HepG2 (cell line): ENCODE measurements around the gene EPHA1. TPM values are rescaled to one million over a fixed set of nuclear protein-coding genes. Genes with fewer than 3 reads are reported as not detected.

Experiments
- CBX1 ChIP-seq: IDR thresholded peaks from one replicate; pipeline ENCODE4 v1.6.1; 2016; ENCODE audit warnings: antibody characterized with exemption, low read depth
- CHCHD3 ChIP-seq: sonication (generic); formaldehyde crosslinking; IDR thresholded peaks from 2 replicates; pipeline ENCODE4 v1.8.0; 2022; ENCODE audit warnings: mild to moderate bottlenecking, missing genetic modification reagents, moderate library complexity
- KMT2A ChIP-seq: sonication (generic); formaldehyde crosslinking; IDR thresholded peaks from 2 replicates; pipeline ENCODE4 v1.4.0; 2020; ENCODE audit warnings: missing genetic modification reagents
- NBN ChIP-seq: fragments of 450-650 bp; conservative IDR thresholded peaks from 2 replicates; pipeline ENCODE4 v1.6.1; 2017
- PHF8 ChIP-seq: sonication (generic); formaldehyde crosslinking; IDR thresholded peaks from 2 replicates; pipeline ENCODE4 v1.5.0; 2020; ENCODE audit warnings: missing genetic modification reagents
- SYNCRIP ChIP-seq: fragments of 200-400 bp; formaldehyde crosslinking; IDR thresholded peaks from 2 replicates; pipeline ENCODE4 v1.6.1; 2018; ENCODE audit warnings: mild to moderate bottlenecking, low read depth, low read length; ENCODE audit not compliant: insufficient read depth
- ZBTB26 ChIP-seq: IDR thresholded peaks from 2 replicates; pipeline ENCODE4 v1.6.1; 2016; ENCODE audit warnings: missing compliant biosample characterization, missing genetic modification reagents, borderline replicate concordance
- ZNF563 ChIP-seq: sonication (generic); formaldehyde crosslinking; IDR thresholded peaks from 2 replicates; pipeline ENCODE4 v1.8.0; 2022; ENCODE audit warnings: mild to moderate bottlenecking, moderate library complexity, missing genetic modification reagents
- ZSCAN21 ChIP-seq: sonication (generic); formaldehyde crosslinking; IDR thresholded peaks from 2 replicates; pipeline ENCODE4 v1.8.0; 2022; ENCODE audit warnings: mild to moderate bottlenecking, missing genetic modification reagents, moderate library complexity, borderline replicate concordance
- ZSCAN31 ChIP-seq: sonication (generic); formaldehyde crosslinking; IDR thresholded peaks from 2 replicates; pipeline ENCODE4 v1.5.0; 2020; ENCODE audit warnings: low read depth, mild to moderate bottlenecking, missing genetic modification reagents
- polyA plus RNA-seq, 8 experiments: library from polyadenylated mRNA; depleted of rRNA in 3 of 8; stranded (reverse) in 7 of 8; unstranded in 1 of 8; fragments of >200 nt; fragmentation: Illumina TruSeq in 4 of 8; extraction: Trizol in 4 of 8; gene quantifications; 2 replicates each; pipeline versions ENCODE4 v1.2.1 to v1.2.3, GENCODE V29; 2011 to 2016; ENCODE audit warnings: low read depth in 4 of 8, missing spikeins in 1 of 8, mixed read lengths in 1 of 8; ENCODE audit not compliant: insufficient read depth in 1 of 8
- total RNA-seq, 5 experiments: library from RNA; depleted of rRNA; stranded (reverse); fragments of >200 nt; fragmentation: Illumina TruSeq; extraction: Trizol; gene quantifications; 2 replicates each; pipeline ENCODE4 v1.2.3, GENCODE V29; 2016; ENCODE audit warnings: low read depth in 1 of 5
- TF ChIP-seq, protein P1 (sequence below): sonication (generic); formaldehyde crosslinking; IDR thresholded peaks from 2 replicates; pipeline ENCODE4 v1.4.0; 2020; ENCODE audit warnings: mild to moderate bottlenecking, missing genetic modification reagents, borderline replicate concordance

The EPHA1 gene
- total and polyA plus RNA-seq, 2 of the 13 experiments (the other 11 are each of a cell fraction or from before 2014, with no cell fraction given) = 4.6 to 17.1 TPM

DNA sequence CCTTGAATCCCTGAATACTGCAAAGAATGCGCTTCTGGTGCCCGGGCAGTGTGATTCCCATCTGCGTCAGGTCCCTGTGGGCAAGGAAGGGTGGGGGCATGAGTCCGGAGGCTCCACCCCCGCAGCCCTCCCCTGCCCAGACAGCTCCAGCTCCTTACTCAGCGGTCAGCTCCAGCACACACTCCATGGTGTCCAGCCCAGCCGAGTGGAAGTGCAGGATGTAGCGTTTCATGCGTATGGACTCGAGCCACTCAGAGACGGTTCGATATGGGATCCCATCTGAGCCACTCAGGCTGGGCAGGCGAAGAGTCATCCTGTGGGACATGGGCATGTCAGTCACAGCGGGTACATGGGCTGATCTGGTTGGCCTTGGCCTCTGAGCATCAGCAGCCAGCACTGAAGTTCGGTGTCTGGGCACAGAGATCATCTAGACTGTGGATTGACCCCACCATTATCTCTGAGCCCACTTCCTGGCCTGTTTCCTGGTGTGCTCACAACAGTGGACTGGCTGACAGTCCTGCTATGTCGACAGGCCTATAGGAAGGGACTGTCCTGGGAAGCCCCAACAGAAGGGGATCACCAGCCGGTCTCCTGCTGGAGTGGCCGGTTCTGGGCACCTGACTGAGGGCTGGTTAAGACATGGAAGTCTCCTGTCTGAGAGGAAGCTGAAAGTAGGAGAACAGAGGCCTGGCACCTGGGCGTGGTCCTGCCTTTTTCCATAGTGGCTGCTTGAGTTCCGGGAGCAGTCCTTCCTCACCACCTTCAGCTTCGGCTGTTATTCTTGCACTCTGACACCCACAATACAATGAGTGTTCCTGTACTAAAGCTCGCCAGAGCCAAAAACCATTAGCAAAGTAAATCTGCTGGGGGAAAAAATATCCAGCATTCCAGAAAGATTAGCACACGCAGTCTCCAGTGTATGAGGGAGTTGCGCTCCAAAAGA, 16.9 kb downstream of the EPHA1 start (continued):
- TF ChIP-seq KMT2A (CRISPR knock-in tag) (0 out of 2 replicates have a peak, but pooled peaks have one; percentile 38), PHF8 (CRISPR knock-in tag) (no peak), ZSCAN31 (CRISPR knock-in tag) (no peak), CHCHD3 (CRISPR knock-in tag) (no peak), ZSCAN21 (CRISPR knock-in tag) (no peak), SYNCRIP (no peak), CBX1 (no peak), NBN (no peak), ZNF563 (CRISPR knock-in tag) (no peak), ZBTB26 (CRISPR knock-in tag) (no peak)
- TF ChIP-seq, protein P1, sequence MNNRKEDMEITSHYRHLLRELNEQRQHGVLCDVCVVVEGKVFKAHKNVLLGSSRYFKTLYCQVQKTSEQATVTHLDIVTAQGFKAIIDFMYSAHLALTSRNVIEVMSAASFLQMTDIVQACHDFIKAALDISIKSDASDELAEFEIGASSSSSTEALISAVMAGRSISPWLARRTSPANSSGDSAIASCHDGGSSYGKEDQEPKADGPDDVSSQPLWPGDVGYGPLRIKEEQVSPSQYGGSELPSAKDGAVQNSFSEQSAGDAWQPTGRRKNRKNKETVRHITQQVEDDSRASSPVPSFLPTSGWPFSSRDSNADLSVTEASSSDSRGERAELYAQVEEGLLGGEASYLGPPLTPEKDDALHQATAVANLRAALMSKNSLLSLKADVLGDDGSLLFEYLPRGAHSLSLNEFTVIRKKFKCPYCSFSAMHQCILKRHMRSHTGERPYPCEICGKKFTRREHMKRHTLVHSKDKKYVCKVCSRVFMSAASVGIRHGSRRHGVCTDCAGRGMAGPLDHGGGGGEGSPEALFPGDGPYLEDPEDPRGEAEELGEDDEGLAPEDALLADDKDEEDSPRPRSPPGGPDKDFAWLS (CRISPR knock-in tag) = no peak
